Sigmoid colon (tissue), 7 donors: ENCODE measurements around the gene SRRM4. TPM values are rescaled to one million over a fixed set of nuclear protein-coding genes. Genes with fewer than 3 reads are reported as not detected.

Source experiments
- DNase-seq: peaks from one replicate; pipeline ENCODE4 v3.0.0-alpha.2; 2019
- H3K27ac ChIP-seq, 4 donors: fragments of 200-600 bp; sonication (generic); one replicate each; pipeline ENCODE4 v1.5.1; 2016 to 2019; ENCODE audit warnings: mild to moderate bottlenecking in 1 of 4
- H3K27me3 ChIP-seq, 3 donors: fragments of 200-600 bp; sonication (generic); one replicate each; pipeline ENCODE4 v1.5.1; 2019; ENCODE audit warnings: mild to moderate bottlenecking in 1 of 3
- H3K36me3 ChIP-seq, 4 donors: fragments of 200-600 bp; sonication (generic); one replicate each; pipeline ENCODE4 v1.5.1; 2016 to 2019
- H3K4me1 ChIP-seq, 4 donors: fragments of 200-600 bp; sonication (generic); one replicate each; pipeline ENCODE4 v1.5.1; 2017 to 2019
- H3K4me3 ChIP-seq, 4 donors: fragments of 200-600 bp; sonication (generic); one replicate each; pipeline ENCODE4 v1.5.1; 2017 to 2019; ENCODE audit warnings: mild to moderate bottlenecking in 2 of 4, moderate library complexity in 1 of 4
- H3K9me3 ChIP-seq, 4 donors: fragments of 200-600 bp in 3 of 4; sonication (generic) in 3 of 4; one replicate each; pipeline versions ENCODE4 v1.5.1 to v1.6.1; 2013 to 2019
- EP300 ChIP-seq, 4 donors: sonication (generic); formaldehyde crosslinking; IDR thresholded peaks; one replicate each; pipeline ENCODE4 v1.6.1; 2017; ENCODE audit warnings: antibody characterized with exemption in 4 of 4
- POLR2A ChIP-seq, 2 donors: fragments of 450-650 bp; IDR thresholded peaks; one replicate each; pipeline ENCODE4 v1.6.1; 2016; ENCODE audit warnings: antibody characterized with exemption in 2 of 2, mild to moderate bottlenecking in 2 of 2, moderate library complexity in 2 of 2
- POLR2AphosphoS5 ChIP-seq, 4 donors: sonication (generic); formaldehyde crosslinking; IDR thresholded peaks; one replicate each; pipeline ENCODE4 v1.6.1; 2017; ENCODE audit warnings: antibody characterized with exemption in 4 of 4
- WGBS, 2 donors: extraction: QIAGEN DNeasy Blood & Tissue Kit; methylation state at CpG; one replicate each; pipeline ENCODE4 v1.1.7; 2013; 5-methylcytosine and 5-hydroxymethylcytosine counted together
- intact Hi-C: fragments of 100-400 bp; cut with DNase I; formaldehyde crosslinking; loops from one replicate; pipeline ENCODE4 v1.15.1; 2023
- polyA plus RNA-seq, 3 donors: library from polyadenylated mRNA; stranded (reverse); fragments of 200-250 nt; gene quantifications; one replicate each; pipeline ENCODE4 v1.2.3, GENCODE V29; 2013
- total RNA-seq, 4 donors: library from RNA; depleted of rRNA; stranded (reverse); fragments of >200 nt; gene quantifications; one replicate each; pipeline ENCODE4 v1.1.0, GENCODE V29; 2016
- TF ChIP-seq, protein P1 (sequence below), 4 experiments: fragments of 450-650 bp in 3 of 4; fragments of 200-600 bp in 1 of 4; IDR thresholded peaks; one replicate each; pipeline ENCODE4 v1.5.1; 2016 to 2019; ENCODE audit warnings: antibody characterized with exemption in 4 of 4, mild to moderate bottlenecking in 3 of 4, moderate library complexity in 2 of 4
- donor health status: healthy with polysubstance abuse.
- donor health status: Bipolar disorder and iron deficiency.
- donor health status: healthy.

SRRM4 gene
- total and polyA plus RNA-seq, 7 donors, result under 0.01 to 0.14 (median 0.07) TPM; not detected in 4

DNA sequence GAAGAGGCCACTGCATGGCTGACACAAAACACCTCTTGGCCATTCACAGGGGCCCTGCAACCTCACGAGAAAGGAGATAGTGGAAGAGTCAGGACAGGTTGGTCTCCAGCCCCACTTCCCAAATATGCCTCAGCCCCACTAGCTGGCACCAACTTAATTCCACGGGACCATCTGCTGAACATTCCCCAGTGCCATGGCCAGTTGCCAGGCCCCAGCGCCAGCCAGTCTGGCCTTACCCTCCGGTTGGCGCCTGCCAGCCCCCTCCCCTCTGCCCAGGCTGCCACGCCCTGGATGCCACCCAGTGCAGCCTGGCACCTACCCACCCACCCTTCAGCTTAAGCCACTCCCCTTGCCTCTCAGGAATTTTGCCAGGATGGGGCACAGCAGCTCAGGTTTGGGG lies 176.2 kb downstream of the SRRM4 start:
- no peaks in the 10 kb centered on the region for H3K4me1 ChIP-seq
- no peak for TF ChIP-seq POLR2AphosphoS5 (IDR thresholded peaks at IDR 0.05)
- TF ChIP-seq POLR2A (IDR thresholded peaks at IDR 0.05), result no peak
- no peak overlapping the region for H3K4me3 ChIP-seq
- H3K9me3 ChIP-seq, result no peaks in the 10 kb centered on the region
- H3K27me3 ChIP-seq, result no peaks in the 10 kb centered on the region
- 70 to 93% methylated on average over 6 of the region's 6 CpGs for WGBS, 2 donors
- no peak overlapping the region for H3K27ac ChIP-seq
- DNase-seq, result no peak
- H3K36me3 ChIP-seq, result no peaks in the 10 kb centered on the region
- intact Hi-C loops, result no loop called here

DNA sequence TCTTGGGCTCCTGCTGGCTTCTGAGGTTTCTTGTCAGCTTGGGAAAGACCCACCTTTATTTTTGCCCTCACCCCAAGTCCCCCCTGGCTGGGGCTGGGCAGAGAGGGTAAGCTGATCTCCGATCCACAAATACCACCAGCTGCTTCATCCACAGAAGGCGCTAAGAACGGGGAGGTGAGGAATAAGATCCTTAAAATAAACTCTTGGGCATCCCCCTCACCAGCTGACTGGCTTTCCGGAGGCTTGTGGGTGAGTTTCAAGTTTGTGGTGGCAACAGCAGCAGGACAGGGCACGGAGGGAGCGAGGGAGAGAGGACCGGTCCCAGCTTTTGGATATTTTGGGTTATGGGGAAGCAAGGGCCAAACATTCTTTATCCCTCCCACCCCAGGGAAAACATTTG lies 176.6 kb downstream of the SRRM4 start:
- Histone ChIP-seq H3K4me1 (no peaks in the 10 kb centered on the region), H3K27me3 (no peaks in the 10 kb centered on the region), H3K4me3 (no peak overlapping the region), H3K27ac (no peak overlapping the region), H3K9me3 (no peaks in the 10 kb centered on the region), H3K36me3 (no peaks in the 10 kb centered on the region)
- 81 to 86% methylated on average over 7 of the region's 7 CpGs for WGBS, 2 donors
- TF ChIP-seq POLR2A (IDR thresholded peaks at IDR 0.05), result no peak
- no peak for TF ChIP-seq EP300 (IDR thresholded peaks at IDR 0.05)
- TF ChIP-seq, protein P1, sequence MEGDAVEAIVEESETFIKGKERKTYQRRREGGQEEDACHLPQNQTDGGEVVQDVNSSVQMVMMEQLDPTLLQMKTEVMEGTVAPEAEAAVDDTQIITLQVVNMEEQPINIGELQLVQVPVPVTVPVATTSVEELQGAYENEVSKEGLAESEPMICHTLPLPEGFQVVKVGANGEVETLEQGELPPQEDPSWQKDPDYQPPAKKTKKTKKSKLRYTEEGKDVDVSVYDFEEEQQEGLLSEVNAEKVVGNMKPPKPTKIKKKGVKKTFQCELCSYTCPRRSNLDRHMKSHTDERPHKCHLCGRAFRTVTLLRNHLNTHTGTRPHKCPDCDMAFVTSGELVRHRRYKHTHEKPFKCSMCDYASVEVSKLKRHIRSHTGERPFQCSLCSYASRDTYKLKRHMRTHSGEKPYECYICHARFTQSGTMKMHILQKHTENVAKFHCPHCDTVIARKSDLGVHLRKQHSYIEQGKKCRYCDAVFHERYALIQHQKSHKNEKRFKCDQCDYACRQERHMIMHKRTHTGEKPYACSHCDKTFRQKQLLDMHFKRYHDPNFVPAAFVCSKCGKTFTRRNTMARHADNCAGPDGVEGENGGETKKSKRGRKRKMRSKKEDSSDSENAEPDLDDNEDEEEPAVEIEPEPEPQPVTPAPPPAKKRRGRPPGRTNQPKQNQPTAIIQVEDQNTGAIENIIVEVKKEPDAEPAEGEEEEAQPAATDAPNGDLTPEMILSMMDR (IDR thresholded peaks at IDR 0.05), result no peak
- no peak for TF ChIP-seq POLR2AphosphoS5 (IDR thresholded peaks at IDR 0.05)
- intact Hi-C loops, result no loop called here
- no peak for DNase-seq

GRCh38 chr12:119158402-119158801 lies 177.1 kb downstream of the SRRM4 start:
- intact Hi-C loops, result no loop called here
- TF ChIP-seq, protein P1 (IDR thresholded peaks at IDR 0.05), result no peak
- TF ChIP-seq EP300 (IDR thresholded peaks at IDR 0.05), result no peak
- TF ChIP-seq POLR2AphosphoS5 (IDR thresholded peaks at IDR 0.05), result no peak
- TF ChIP-seq POLR2A (IDR thresholded peaks at IDR 0.05), result no peak
- Histone ChIP-seq H3K27ac (no peak overlapping the region), H3K9me3 (no peaks in the 10 kb centered on the region), H3K4me1 (no peaks in the 10 kb centered on the region), H3K4me3 (no peak overlapping the region), H3K36me3 (no peaks in the 10 kb centered on the region), H3K27me3 (no peaks in the 10 kb centered on the region)
- 64 to 79% methylated on average over 7 of the region's 7 CpGs for WGBS, 2 donors
- DNase-seq, result no peak

GRCh38 chr12:119159844-119160243 lies 178.5 kb downstream of the SRRM4 start:
- Histone ChIP-seq H3K9me3 (no peaks in the 10 kb centered on the region), H3K27me3 (peaks cover 0 to 5% (median 0%) of the 10 kb centered on the region in 3 donors), H3K36me3 (no peaks in the 10 kb centered on the region), H3K27ac (no peak overlapping the region), H3K4me3 (no peak overlapping the region), H3K4me1 (no peaks in the 10 kb centered on the region)
- DNase-seq, result no peak
- TF ChIP-seq EP300 (IDR thresholded peaks at IDR 0.05) (no peak), POLR2A (IDR thresholded peaks at IDR 0.05) (no peak), POLR2AphosphoS5 (IDR thresholded peaks at IDR 0.05) (no peak)
- TF ChIP-seq, protein P1 (IDR thresholded peaks at IDR 0.05), result no peak
- WGBS, 2 donors, result 76 to 82% methylated on average over 2 of the region's 2 CpGs
- intact Hi-C loops, result no loop called here

- Histone ChIP-seq H3K4me3 (no peak overlapping the region), H3K27ac (no peak overlapping the region), H3K9me3 (no peaks in the 10 kb centered on the region), H3K4me1 (no peaks in the 10 kb centered on the region), H3K27me3 (peaks cover 0 to 5% (median 0%) of the 10 kb centered on the region in 3 donors), H3K36me3 (no peaks in the 10 kb centered on the region)
- TF ChIP-seq POLR2A (IDR thresholded peaks at IDR 0.05) (no peak), EP300 (IDR thresholded peaks at IDR 0.05) (no peak), POLR2AphosphoS5 (IDR thresholded peaks at IDR 0.05) (no peak)
- TF ChIP-seq, protein P1 (IDR thresholded peaks at IDR 0.05), result no peak
- intact Hi-C loops, result no loop called here
- DNase-seq, result no peak
- WGBS, 2 donors, result 70 to 80% methylated on average over 3 of the region's 3 CpGs
Observed at GRCh38 chr12:119167902-119168301, 186.6 kb downstream of the SRRM4 start.
